Hepatocyte (in vitro differentiated cells): ENCODE data around the gene ST8SIA6.

Experiments
- EZH2 ChIP-seq: fragments of 200-600 bp; sonication (generic); IDR thresholded peaks from 2 replicates; pipeline ENCODE4 v1.6.1; 2016; ENCODE audit warnings: antibody characterized with exemption, mild to moderate bottlenecking, borderline replicate concordance
- TF ChIP-seq, protein P1 (sequence below): fragments of 200-600 bp; sonication (generic); IDR thresholded peaks from 2 replicates; pipeline ENCODE4 v1.5.1; 2016; ENCODE audit warnings: antibody characterized with exemption, mild to moderate bottlenecking; ENCODE audit not compliant: poor library complexity

DNA sequence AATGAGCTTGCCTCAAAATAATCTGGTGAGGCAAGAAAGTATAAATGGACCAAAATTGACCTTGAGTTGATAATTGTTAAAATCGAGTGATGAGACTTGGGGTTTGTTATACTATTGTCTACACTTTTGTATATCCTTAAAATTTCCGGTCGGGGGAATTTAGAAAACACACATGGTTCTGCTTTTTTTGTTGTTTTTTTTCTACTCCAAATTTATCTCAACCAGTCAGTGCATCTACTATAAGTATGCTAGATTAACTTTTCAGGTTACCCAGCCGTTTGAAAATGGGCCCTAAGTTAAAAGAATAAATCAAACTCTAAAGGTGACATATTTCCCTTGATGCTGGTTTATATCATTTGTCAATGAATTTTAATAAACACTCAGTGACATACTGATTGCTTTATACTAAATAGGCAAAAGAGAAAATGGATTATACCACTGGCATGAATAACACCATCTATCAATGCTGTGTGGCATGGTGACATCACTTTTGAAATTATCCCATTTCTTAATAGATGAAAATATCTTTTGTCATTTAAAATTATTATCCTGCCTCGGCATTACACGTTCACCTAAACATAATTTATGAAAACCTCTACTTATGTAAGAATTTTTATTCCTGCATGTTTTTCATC is 40.3 kb upstream of the ST8SIA6 start:
- TF ChIP-seq, protein P1, sequence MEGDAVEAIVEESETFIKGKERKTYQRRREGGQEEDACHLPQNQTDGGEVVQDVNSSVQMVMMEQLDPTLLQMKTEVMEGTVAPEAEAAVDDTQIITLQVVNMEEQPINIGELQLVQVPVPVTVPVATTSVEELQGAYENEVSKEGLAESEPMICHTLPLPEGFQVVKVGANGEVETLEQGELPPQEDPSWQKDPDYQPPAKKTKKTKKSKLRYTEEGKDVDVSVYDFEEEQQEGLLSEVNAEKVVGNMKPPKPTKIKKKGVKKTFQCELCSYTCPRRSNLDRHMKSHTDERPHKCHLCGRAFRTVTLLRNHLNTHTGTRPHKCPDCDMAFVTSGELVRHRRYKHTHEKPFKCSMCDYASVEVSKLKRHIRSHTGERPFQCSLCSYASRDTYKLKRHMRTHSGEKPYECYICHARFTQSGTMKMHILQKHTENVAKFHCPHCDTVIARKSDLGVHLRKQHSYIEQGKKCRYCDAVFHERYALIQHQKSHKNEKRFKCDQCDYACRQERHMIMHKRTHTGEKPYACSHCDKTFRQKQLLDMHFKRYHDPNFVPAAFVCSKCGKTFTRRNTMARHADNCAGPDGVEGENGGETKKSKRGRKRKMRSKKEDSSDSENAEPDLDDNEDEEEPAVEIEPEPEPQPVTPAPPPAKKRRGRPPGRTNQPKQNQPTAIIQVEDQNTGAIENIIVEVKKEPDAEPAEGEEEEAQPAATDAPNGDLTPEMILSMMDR = no peak
- no peak for TF ChIP-seq EZH2
